BE2C (cell line): ENCODE measurements around the gene VPS26C.

Source experiments
- DNase-seq: peaks from one replicate; pipeline ENCODE4 v3.0.0-alpha.2; 2020
- H3K27me3 ChIP-seq: fragments of 250-450 bp; sonication (Bioruptor Pico); 2 replicates; pipeline ENCODE4 v1.5.1; 2020; ENCODE audit warnings: mild to moderate bottlenecking
- H3K36me3 ChIP-seq: fragments of 250-450 bp; sonication (Bioruptor Pico); 2 replicates; pipeline ENCODE4 v1.5.1; 2020; ENCODE audit warnings: mild to moderate bottlenecking
- H3K4me1 ChIP-seq: fragments of 250-450 bp; sonication (Bioruptor Pico); 2 replicates; pipeline ENCODE4 v1.5.1; 2020
- H3K4me3 ChIP-seq: 2 replicates; pipeline ENCODE4 v1.5.1; 2011; ENCODE audit warnings: low read depth, low read length
- H3K9me3 ChIP-seq: fragments of 250-450 bp; sonication (Bioruptor Pico); 2 replicates; pipeline ENCODE4 v1.5.1; 2020
- CTCF ChIP-seq: IDR thresholded peaks from 2 replicates; pipeline ENCODE4 v1.5.1; 2012; ENCODE audit warnings: mild to moderate bottlenecking, low read depth, low read length

VPS26C gene

GRCh38 chr21:37186983-37187382, 80.2 kb downstream of the VPS26C start:
- Histone ChIP-seq H3K4me3 (no peak overlapping the region), H3K9me3 (no peaks in the 10 kb centered on the region), H3K27me3 (no peaks in the 10 kb centered on the region), H3K4me1 (no peaks in the 10 kb centered on the region), H3K36me3 (peaks cover 56% of the 10 kb centered on the region)
- no peak for DNase-seq
- TF ChIP-seq CTCF, result no peak

GRCh38 chr21:37184784-37185593, 82.1 kb downstream of the VPS26C start:
- no peaks in the 10 kb centered on the region for H3K9me3 ChIP-seq
- TF ChIP-seq CTCF, result no peak
- H3K27me3 ChIP-seq, result no peaks in the 10 kb centered on the region
- H3K4me3 ChIP-seq, result no peak overlapping the region
- no peaks in the 10 kb centered on the region for H3K4me1 ChIP-seq
- peaks cover 58% of the 10 kb centered on the region for H3K36me3 ChIP-seq
- DNase-seq, result no peak

GRCh38 chr21:37183749-37184148, 83.4 kb downstream of the VPS26C start:
- Histone ChIP-seq H3K9me3 (no peaks in the 10 kb centered on the region), H3K27me3 (no peaks in the 10 kb centered on the region), H3K4me3 (no peak overlapping the region), H3K36me3 (peaks cover 54% of the 10 kb centered on the region), H3K4me1 (no peaks in the 10 kb centered on the region)
- no peak for TF ChIP-seq CTCF
- DNase-seq, result no peak

GRCh38 chr21:37182222-37182621, 84.9 kb downstream of the VPS26C start:
- H3K27me3 ChIP-seq, result no peaks in the 10 kb centered on the region
- H3K36me3 ChIP-seq, result peaks cover 49% of the 10 kb centered on the region
- no peaks in the 10 kb centered on the region for H3K4me1 ChIP-seq
- DNase-seq, result no peak
- H3K9me3 ChIP-seq, result no peaks in the 10 kb centered on the region
- no peak overlapping the region for H3K4me3 ChIP-seq
- no peak for TF ChIP-seq CTCF

GRCh38 chr21:37181059-37181458, 86.1 kb downstream of the VPS26C start:
- no peak for DNase-seq
- Histone ChIP-seq H3K9me3 (no peaks in the 10 kb centered on the region), H3K4me1 (no peaks in the 10 kb centered on the region), H3K4me3 (no peak overlapping the region), H3K36me3 (peaks cover 39% of the 10 kb centered on the region), H3K27me3 (no peaks in the 10 kb centered on the region)
- TF ChIP-seq CTCF, result no peak

GRCh38 chr21:37176716-37177115, 90.4 kb downstream of the VPS26C start:
- peaks cover 3% of the 10 kb centered on the region for H3K4me1 ChIP-seq
- DNase-seq, result no peak
- H3K27me3 ChIP-seq, result no peaks in the 10 kb centered on the region
- H3K36me3 ChIP-seq, result peaks cover 49% of the 10 kb centered on the region
- no peak overlapping the region for H3K4me3 ChIP-seq
- no peaks in the 10 kb centered on the region for H3K9me3 ChIP-seq
- no peak for TF ChIP-seq CTCF
